ENCODE data around the gene TBC1D16.

Gene TBC1D16

GRCh38 chr17:80035687-80035936, at the start of gene TBC1D16:
TBC1D16 (minus strand) TSS chr17:80035872; CDS start chr17:80013547, 22,325 bp downstream.
- H3K4me3 ChIP-seq (ENCODE audit: low read length): peak within 1 kb of the TSS; percentile 82
- no peak for TF ChIP-seq CTCF (conservative IDR thresholded peaks at IDR 0.05; ENCODE audit: low read depth, low read length)
- no peak for DNase-seq (ENCODE audit: low read depth)

DNA sequence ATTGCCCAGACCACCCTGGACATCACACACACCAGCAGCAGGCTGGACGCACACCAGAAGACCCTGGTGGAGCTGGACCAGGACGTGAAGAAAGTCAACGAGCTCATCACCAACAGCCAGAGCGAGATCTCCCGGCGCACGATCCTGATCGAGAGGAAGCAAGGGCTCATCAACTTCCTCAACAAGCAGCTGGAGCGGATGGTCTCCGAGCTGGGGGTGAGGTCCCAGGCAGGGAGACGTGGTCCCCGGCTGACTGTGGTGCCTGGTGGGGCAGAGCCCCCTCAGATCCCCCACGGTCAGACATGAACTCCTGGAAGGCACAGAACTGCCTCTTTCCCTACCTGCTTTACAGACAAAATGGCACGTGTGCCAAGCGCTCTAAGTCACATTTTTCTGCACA, 49.1 kb upstream of the TBC1D16 start:
- no peak for TF ChIP-seq CTCF (conservative IDR thresholded peaks at IDR 0.05; ENCODE audit: low read depth, low read length)
- DNase-seq (ENCODE audit: low read depth): no peak
- no peak overlapping the region for H3K4me3 ChIP-seq (ENCODE audit: low read length)

GRCh38 chr17:80083136-80083661, 47.5 kb upstream of the TBC1D16 start:
- no peak for TF ChIP-seq CTCF (conservative IDR thresholded peaks at IDR 0.05; ENCODE audit: low read depth, low read length)

DNA sequence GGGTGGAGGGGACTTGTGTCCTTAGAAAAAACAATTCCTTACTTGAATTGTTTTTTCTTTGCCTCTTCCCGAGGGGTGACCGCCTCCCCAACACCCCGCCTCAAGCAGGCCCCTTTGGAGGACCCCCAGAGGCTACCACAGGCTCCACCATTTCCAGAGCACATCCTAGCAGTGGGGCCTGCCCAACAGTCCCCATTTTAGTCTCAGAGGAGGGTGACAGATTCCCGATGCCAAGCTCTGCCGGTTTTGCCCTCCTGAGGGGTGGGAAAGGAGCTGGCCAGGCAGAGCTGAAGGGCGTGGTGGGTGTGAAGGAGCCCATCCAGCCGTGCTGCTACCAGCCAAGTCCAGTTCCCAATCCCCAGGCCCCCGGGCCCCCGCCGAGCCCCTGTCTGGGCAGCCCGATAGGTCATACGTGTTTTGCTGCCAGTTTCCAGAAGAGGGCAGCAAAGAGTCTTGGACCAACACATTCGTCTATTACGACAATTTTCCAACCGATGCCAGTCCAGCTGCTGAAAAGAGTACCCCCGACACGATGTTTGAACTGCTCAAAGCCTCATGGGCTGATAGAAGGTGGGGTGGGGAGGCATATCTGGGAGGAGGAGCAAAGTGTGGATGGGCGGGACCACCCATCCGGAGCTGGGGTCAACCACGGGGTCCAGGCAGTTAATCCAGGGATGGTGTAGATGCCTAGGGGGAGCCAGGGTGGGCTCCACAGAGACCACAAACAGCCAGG, 46.9 kb upstream of the TBC1D16 start:
- H3K4me3 ChIP-seq (ENCODE audit: low read length): no peak overlapping the region
- no peak for DNase-seq (ENCODE audit: low read depth)

More at GRCh38 chr17:80083136-80083661, 47.5 kb upstream of the TBC1D16 start:
- H3K4me3 ChIP-seq (ENCODE audit: low read length): no peak overlapping the region
- no peak for DNase-seq (ENCODE audit: low read depth)

DNA sequence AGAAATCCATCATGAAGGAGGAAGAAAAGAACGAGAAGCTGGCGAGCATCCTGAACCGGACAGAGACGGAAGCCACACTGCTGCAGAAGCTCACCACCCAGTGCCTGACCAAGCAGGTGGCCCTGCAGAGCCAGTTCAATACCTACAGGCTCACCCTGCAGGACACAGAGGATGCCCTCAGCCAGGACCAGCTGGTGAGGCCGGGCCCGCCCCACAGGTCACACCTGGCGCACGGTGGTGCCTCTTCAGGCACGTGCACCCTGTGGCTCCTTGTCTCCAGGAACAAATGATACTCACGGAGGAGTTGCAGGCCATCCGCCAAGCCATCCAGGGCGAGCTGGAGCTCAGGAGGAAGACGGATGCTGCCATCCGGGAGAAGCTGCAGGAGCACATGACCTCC, 45.9 kb upstream of the TBC1D16 start:
- TF ChIP-seq CTCF (conservative IDR thresholded peaks at IDR 0.05; ENCODE audit: low read depth, low read length): no peak
- DNase-seq (ENCODE audit: low read depth): no peak
- no peak overlapping the region for H3K4me3 ChIP-seq (ENCODE audit: low read length)

More for the DNA sequence above, 46.9 kb upstream of the TBC1D16 start:
- TF ChIP-seq CTCF (conservative IDR thresholded peaks at IDR 0.05; ENCODE audit: low read depth, low read length): peak; percentile 77

GRCh38 chr17:80080081-80080480, 44.4 kb upstream of the TBC1D16 start:
- TF ChIP-seq CTCF (conservative IDR thresholded peaks at IDR 0.05; ENCODE audit: low read depth, low read length): no peak
- no peak overlapping the region for H3K4me3 ChIP-seq (ENCODE audit: low read length)
- DNase-seq (ENCODE audit: low read depth): no peak

- no peak for DNase-seq (ENCODE audit: low read depth)
- TF ChIP-seq CTCF (conservative IDR thresholded peaks at IDR 0.05; ENCODE audit: low read depth, low read length): no peak
- no peak overlapping the region for H3K4me3 ChIP-seq (ENCODE audit: low read length)
These were observed 36.7 kb upstream of the TBC1D16 start for GRCh38 chr17:80072410-80072809.

All from retinal pigment epithelial cell (primary cell).